GM08714 (cell line): Measurements from ENCODE around the gene BCOR.
A peak's percentile ranks its signal among the peaks of the same experiment; 100 is the strongest.

Experiments used
- H3K4me3 ChIP-seq: fragments of 200-500 bp; sonication (Bioruptor generic); 2 replicates; pipeline ENCODE4 v1.5.1; 2014; ENCODE audit warnings: mild to moderate bottlenecking, low read length, inconsistent platforms
- ZNF274 ChIP-seq: IDR thresholded peaks from 2 replicates; pipeline ENCODE4 v1.6.1; 2012; ENCODE audit warnings: mild to moderate bottlenecking, low read depth, low read length

Gene BCOR

DNA sequence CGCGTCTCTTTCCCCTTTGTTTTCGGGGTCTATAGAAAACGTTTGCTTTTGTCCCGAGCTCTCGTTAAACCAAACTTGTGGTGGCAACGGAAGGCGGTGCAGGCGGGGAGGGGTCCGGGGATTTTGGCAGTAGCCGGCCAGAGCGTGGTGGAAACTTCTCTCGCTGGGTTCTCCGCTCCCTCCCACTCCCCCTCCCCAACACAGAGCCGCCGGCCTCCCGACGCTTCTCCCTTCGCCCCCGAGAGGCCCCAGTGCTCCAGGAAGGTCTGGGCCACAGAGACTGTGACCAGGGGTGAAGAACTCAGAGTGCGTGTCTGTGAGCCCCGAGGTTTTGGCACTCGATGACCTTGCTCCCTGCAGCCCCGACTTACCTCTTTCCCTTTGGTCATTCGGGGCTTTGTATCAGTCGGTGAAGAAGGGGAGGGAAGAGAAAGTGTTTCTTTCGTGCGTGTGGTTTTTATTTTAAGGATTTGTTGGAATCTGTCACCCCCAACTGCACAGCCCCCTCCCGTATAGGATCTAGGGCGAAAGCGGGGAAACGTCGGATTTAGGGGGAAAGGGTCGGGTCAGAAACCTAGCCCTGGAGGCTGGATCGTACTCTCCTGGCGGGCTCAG lies 9.0 kb upstream of the BCOR start:
- no peak for TF ChIP-seq ZNF274
- H3K4me3 ChIP-seq, result peak overlapping the region; percentile 40; the same call in 1 of the 2 replicates

DNA sequence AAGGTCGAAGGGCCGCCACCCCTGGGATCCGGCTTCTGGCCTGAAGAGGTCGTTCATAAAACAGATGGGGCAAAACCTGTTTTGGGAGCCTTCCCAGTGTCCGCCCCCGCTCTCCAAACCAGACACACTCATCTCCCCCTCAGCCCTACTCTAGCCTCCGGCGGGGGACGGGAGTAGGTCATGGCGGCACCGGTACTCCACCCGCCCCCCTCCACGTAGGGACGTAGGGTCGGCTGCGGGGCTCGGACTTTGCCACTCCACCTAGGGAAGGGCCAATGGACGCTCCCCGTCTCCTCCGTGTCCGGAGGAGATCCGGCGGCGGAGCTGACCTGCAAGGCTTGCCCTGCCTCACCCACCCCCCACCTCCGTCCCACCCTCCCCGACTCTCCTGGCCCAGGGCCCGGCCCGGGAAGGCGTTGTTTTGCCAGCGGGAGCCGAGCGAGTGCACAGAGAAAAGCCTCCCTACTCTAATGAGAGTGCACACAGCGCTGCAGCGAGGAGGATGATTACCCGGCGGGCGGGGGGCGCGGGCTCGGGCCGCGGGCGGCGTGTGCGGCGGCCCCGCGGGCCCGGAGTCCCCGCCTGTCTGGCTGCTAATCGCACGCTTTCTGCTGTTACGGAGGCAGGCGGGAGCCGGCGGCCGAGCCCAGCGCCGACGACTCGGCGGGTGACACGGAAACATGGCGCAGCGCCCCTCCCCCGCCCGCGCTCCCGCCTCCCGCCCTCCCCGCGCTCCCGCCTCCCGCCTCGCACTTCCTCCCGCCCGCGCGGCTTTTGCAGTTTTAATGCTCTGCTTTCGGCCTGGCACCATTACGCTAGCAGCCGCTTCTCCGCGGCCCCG lies 8.3 kb upstream of the BCOR start:
- TF ChIP-seq ZNF274, result no peak
- peak overlapping the region; percentile 60; the same call in 1 of the 2 replicates for H3K4me3 ChIP-seq

DNA sequence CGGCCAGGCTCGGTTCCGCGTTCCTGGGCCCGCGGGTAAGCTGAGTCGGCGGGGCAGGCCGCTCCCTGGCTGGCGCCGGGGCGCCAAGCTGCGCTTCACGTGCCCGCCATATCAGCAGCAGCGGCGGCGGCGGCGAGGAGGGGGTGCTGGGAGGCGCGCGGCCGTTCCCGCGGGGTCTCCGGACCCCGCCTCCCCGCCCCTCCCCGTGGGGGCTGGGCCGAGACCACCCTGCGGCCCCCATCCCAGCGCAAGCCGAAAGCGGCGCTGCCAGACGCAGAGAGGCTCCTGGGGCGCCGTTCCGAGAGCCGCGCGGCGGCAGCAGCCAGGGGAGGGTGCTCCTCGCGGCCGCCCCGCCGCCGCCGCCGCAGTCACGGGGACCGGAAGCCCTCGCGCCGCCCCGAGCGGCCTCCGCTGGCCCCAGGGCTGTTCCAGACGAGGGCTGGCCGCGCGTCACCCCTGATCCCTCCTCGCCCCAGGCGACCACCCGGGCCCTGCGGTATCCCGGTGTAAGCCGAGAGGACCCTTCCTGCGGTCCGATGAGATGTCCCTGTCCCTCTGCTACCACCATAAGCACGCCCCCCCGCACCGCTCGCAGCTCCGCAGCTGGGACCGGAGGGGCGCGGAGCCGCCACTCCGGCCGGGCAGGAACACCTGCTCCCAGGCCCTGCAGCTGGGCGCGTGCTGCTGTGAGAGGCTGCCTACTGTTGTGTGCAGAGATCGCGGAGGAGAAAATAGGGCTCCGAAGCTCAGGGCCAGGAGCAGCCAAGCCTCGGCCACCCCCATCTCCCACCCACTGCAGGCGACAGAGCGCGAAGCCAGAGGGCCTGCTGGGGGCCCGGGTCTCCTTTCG lies 7.5 kb upstream of the BCOR start:
- H3K4me3 ChIP-seq, result peak overlapping the region; percentile 60; the same call in 1 of the 2 replicates
- TF ChIP-seq ZNF274, result no peak

- TF ChIP-seq ZNF274, result no peak
Measured at GRCh38 chrX:40104630-40104984, 6.8 kb upstream of the BCOR start.

DNA sequence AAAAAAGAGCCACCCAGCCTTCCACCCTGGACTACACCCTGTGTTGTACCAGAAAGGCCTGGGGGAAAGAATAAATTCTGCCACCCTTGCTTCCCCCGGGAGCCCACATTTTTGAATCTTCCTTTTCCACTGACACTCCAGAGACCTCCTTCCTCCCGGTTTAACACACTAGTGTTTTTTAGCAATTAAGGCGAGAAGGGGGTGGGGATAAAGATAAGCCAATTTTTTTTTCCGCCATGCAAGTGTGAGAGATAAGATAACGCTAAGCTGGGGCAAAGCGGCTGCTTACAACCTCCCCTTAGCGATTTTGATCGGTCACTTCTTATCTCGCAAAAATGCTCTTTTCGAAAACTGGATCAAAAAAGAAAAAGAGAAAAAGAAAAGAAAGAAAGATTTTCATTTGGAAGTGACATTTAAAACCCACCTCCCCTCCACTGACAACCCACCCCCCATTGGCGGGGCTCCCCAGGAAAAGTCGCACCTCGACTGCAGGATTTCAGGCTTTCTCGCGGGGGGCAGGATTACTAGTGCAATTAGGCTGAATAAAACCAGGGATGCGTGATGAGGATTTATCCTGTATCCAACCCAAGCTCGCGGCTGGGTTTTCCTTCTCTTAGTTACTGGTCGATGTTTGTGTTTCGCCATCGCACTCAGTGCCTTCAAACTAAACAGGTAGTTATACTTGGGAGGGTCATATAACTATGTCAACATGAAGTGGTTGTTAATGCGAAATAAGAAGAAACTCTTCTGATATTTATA lies 6.0 kb upstream of the BCOR start:
- H3K4me3 ChIP-seq, result no peak overlapping the region
- TF ChIP-seq ZNF274, result no peak

More at GRCh38 chrX:40104630-40104984, 6.8 kb upstream of the BCOR start:
- H3K4me3 ChIP-seq, result peak overlapping the region; percentile 60; the same call in 1 of the 2 replicates

GRCh38 chrX:40102393-40103381 lies 4.9 kb upstream of the BCOR start:
- H3K4me3 ChIP-seq, result no peak overlapping the region
- TF ChIP-seq ZNF274, result no peak

GRCh38 chrX:40101430-40101802 lies 3.7 kb upstream of the BCOR start:
- TF ChIP-seq ZNF274, result no peak
- H3K4me3 ChIP-seq, result no peak overlapping the region

- no peak for TF ChIP-seq ZNF274
- no peak overlapping the region for H3K4me3 ChIP-seq
Measured at GRCh38 chrX:40100537-40101429, 3.0 kb upstream of the BCOR start.

DNA sequence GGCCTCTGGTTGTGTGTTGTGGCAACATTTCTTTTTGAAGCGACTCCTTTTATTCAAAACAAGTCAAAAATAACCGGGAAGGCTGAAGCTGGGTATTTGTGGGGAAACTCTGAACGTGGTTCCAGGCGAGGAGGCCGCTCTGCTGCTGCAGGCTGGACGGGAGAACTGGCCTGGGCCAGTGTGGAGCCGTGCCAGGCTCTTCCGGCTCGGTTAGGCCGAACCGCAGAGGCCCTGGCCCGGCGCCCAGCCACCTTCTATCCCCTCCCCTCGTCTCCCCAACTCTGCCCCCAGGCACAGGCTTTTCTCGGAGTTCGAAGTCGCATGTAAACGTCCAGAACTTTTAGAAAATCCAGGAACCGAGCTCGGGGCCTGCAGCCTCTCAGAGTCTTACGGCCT lies 2.4 kb upstream of the BCOR start:
- no peak for TF ChIP-seq ZNF274
- no peak overlapping the region for H3K4me3 ChIP-seq

GRCh38 chrX:40099055-40099958 lies 1.5 kb upstream of the BCOR start:
- H3K4me3 ChIP-seq, result peak overlapping the region; percentile 55
- no peak for TF ChIP-seq ZNF274
